ENCODE data around the gene NRP1.
"Not testable (repeated sequence)": the region's sequence is repeated elsewhere in the genome, so short reads cannot be mapped to it uniquely, and the experiment has no call there.

The NRP1 gene

DNA sequence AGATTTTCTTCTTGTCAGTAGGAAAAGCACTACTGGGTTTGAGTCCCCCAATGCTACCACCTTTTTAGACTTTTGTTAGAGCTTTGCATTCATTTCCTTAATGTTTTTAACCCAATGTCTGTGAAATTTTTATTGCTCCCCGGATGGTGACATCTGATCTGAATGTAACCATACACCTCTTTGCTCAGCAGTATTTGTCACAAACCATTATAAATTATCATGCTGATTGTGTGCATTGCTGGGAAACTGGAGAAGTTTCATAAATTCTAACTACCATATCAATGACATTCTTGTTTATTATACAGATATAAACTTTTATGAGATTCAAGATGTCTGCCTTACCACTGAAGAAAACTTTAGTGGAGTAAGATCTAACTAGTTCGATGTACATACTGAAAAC, 8.5 kb downstream of the NRP1 start:
- no peak for DNase-seq

DNA sequence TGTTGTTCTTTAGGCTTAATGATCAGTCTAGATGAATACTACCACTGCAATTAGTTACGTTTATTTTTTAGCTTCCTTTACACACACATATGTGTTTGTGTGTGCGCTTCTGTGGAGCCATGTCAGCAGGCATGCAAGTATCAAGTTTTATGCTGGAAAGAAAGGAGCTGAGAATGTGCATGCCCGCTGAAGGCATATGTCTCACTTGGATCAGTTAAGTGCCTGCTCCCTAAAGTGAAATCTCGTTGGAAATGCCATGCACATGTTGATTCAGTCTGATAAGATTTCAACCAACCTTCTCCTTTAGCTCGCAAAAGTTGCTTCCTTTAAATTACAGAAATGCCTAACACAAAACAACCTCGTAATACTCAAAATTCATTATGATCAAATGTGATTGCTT, 10.7 kb downstream of the NRP1 start:
- no peak for DNase-seq

GRCh38 chr10:33321516-33321915, 13.0 kb downstream of the NRP1 start:
- DNase-seq = no peak

- DNase-seq = no peak
Measured at GRCh38 chr10:33320288-33320687, 14.2 kb downstream of the NRP1 start.

- DNase-seq = no peak
Measured at GRCh38 chr10:33315891-33316290, 18.6 kb downstream of the NRP1 start.

DNA sequence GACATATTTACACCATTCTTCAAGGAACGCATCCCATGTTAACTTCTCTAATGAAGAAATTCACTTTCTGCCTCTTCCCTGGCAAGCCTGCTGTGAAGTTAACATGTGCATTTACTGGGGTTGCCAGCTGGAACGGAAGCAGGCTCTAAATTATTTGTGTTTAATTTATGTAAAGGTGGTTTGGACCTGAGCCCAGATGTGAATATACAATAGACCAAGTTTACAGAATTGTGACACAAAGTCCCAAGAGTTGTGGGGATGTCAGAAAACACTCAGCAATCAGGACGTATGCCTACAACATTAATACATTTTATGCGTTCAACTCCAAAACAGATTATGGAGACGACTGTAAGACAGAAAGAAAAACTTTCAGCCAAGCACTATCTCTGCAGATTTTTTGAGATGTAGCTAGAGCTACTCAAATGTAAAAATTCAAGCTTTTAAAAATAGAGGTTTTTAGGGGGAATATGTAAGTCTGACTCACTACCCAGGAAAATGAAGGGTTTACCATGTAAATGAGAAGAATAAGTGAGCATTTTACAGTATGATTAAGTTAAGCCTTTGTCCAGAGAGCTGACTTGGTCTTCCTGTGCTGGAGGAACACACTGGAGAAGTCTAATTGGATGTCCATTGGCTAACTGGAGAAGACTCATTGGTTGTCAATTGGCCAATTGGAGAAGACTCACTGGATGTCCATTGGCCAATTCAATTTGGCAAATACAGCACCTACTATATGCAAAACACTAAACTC, 19.5 kb downstream of the NRP1 start:
- no peak for DNase-seq

DNA sequence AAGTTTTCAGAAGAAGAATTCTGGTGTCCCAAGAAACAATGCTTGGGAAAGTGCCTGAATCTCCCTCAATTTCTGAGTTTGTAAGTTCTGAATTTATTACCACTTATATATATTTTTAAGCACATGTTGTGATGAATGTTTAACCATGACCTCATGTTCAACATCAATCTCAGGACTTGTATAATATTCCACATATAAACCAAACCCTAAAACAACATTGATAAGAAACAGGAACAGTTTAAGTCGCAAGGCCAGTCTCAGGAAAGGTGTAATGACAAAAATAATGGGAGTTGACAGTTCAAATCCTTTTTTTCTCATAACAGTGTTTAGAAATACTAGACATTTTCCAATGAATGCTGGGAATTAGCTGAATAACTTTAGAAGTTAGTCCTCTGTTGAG, 22.8 kb downstream of the NRP1 start:
- DNase-seq = no peak

DNA sequence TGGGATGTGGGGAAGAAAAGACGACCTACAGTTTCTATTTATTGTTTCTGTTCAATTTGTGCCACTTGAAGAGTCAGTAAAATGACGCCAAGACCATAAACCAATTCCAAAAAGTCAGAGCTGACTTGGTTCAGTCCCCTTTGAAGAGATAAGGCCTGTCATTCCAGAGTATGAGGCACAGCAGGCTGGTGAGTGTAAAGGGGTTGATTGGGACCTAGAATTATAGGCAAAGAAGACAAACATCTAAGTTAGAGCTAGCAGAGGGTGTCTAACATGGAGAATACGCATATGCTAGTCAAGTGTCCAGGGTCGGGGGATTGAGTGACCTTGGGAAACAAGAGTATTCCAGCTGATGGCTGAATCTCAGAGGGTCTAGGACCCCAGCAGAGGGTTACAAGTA, 23.6 kb downstream of the NRP1 start:
- DNase-seq = no peak

GRCh38 chr10:33309406-33309805, 25.1 kb downstream of the NRP1 start:
- no peak for DNase-seq

DNA sequence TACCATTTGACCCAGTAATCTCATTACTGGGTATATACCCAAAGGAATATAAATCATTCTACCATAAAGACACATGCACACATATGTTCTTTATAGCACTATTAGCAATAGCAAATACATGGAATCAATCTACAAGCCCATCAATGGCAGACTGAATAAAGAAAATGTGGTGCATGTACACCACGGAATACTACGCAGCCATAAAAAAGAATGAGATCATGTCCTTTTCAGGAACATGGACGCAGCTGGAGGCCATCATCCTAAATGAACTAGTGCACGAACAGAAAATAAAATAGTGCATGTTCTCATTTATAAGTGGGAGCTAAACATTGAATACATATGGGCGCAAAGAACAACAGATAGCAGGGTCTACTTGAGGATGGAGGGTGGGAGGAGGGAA, 26.6 kb downstream of the NRP1 start:
- no peak for DNase-seq

- no peak for DNase-seq
Measured at GRCh38 chr10:33306701-33307519, 27.6 kb downstream of the NRP1 start.

- no peak for DNase-seq
Measured at GRCh38 chr10:33306126-33306525, 28.3 kb downstream of the NRP1 start.

DNA sequence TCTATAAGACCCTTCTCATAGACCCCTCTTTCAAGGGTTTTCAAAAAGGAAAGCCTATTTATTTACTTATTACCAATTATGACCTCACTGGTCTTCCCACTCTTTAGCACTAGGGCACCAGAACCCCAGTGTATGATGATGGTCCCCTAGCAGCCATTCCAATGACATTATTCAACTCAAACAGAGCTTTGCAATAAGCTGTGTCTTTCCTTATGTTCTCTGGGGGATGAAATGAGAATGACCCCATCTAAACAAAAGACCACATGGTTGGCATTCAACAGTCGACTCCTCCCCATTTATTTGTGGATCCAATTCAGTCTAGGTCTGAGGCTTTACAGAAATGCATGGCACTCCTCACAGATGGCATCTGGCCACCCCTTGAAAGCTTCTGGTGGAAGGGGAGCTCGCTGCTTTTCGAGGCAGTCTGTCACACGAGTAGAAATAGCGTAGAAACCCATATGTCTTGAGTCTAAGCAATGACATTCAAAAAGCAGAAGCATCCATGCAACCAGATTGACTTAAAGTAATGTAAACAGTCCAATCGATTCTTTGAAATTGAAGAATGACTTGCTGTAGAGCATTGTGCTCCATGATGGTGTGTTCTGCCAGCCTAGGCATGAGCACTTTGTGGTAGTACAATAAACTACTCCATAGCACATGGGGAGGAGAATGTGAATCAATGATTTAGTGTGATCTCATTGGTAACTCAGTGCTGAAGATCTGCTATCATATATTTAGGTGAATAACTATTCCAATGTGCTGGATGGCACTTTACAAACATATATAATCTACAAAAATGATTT, 29.8 kb downstream of the NRP1 start:
- DNase-seq = no peak

DNA sequence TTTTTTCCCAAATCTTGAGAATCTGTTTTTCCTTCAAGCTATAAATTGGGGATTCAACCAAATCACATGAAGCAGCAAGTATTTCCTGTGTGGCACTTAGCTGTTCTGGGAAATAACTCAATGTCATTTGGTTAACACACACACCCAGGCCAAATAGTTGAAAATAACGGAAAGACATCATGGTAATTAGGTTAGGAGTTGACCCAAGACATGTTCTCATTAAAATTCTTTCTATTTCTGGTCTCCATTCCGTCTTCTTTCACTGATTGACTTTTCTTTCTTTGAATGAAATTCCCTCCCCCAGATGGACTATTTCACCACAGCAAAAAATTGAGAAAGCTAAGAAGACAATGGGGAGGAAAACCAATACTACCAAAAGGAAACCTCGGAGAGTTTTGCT, 30.5 kb downstream of the NRP1 start:
- DNase-seq = no peak

GRCh38 chr10:33302208-33302829, 32.1 kb downstream of the NRP1 start:
- DNase-seq = peak in 9 of 56 donors; percentile 3 to 44 (median 14)

- DNase-seq = no peak
Measured at GRCh38 chr10:33301097-33301789, 33.2 kb downstream of the NRP1 start.

GRCh38 chr10:33300544-33300943, 33.9 kb downstream of the NRP1 start:
- not testable (repeated sequence) for DNase-seq

GRCh38 chr10:33298893-33299292, 35.6 kb downstream of the NRP1 start:
- no peak for DNase-seq

DNA sequence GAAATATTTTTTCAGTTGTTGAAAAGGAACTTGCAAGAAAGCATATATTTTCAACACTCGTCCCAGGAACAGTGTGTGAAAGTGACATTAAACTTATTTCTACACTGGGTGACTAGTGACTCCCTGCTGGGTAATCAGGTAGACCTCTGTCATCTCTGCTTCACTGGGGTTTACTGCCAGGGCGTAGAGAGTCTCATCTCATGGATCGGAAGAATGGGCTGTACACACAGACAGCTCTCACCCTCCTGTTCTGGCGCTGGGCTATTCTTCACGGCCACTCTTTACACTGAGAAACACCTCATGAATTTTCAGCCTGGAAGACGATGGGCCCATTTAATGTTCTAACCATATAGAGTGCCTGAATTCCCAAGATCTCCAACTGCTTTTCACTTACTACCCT, 36.4 kb downstream of the NRP1 start:
- no peak for DNase-seq

- no peak for DNase-seq
Measured at GRCh38 chr10:33295851-33296250, 38.6 kb downstream of the NRP1 start.
